Astrocyte (in vitro differentiated cells and primary cell): ENCODE data around the gene LSG1. TPM values are rescaled to one million over a fixed set of nuclear protein-coding genes. Genes with fewer than 3 reads are reported as not detected.

Experiments
- DNase-seq: peaks from one replicate; pipeline ENCODE4 v3.0.0-alpha.2; 2010; ENCODE audit warnings: low read depth
- FAIRE-seq: peaks from 2 replicates; lab custom pipeline; 2011; peaks lifted over from hg19 to GRCh38; lab: Jason Lieb, UNC
- H2AFZ ChIP-seq: 2 replicates; pipeline ENCODE4 v1.6.0; 2012; ENCODE audit warnings: low read depth, low read length, inconsistent platforms
- H3K27ac ChIP-seq: 2 replicates; pipeline ENCODE4 v1.5.1; 2011; ENCODE audit warnings: low read depth, low read length, inconsistent platforms
- H3K27me3 ChIP-seq: 2 replicates; pipeline ENCODE4 v1.6.0; 2011; ENCODE audit warnings: low read length, inconsistent platforms; ENCODE audit not compliant: insufficient read depth
- H3K36me3 ChIP-seq: 2 replicates; pipeline ENCODE4 v1.5.1; 2011; ENCODE audit warnings: low read length, inconsistent platforms; ENCODE audit not compliant: insufficient read depth
- H3K4me1 ChIP-seq: 2 replicates; pipeline ENCODE4 v1.5.1; 2011; ENCODE audit warnings: low read length, inconsistent platforms; ENCODE audit not compliant: insufficient read depth
- H3K4me2 ChIP-seq: 2 replicates; pipeline ENCODE4 v1.6.0; 2012; ENCODE audit warnings: low read length, inconsistent platforms
- H3K4me3 ChIP-seq: 2 replicates; pipeline ENCODE4 v1.5.1; 2011; ENCODE audit warnings: low read depth, mild to moderate bottlenecking, low read length, inconsistent platforms; ENCODE audit not compliant: insufficient read depth
- H3K79me2 ChIP-seq: 2 replicates; pipeline ENCODE4 v1.6.0; 2012; ENCODE audit warnings: mild to moderate bottlenecking, low read length, inconsistent platforms; ENCODE audit not compliant: insufficient read depth
- H3K9ac ChIP-seq: 2 replicates; pipeline ENCODE4 v1.6.0; 2012; ENCODE audit warnings: mild to moderate bottlenecking, low read length, inconsistent platforms
- H3K9me3 ChIP-seq: 2 replicates; pipeline ENCODE4 v1.5.1; 2012; ENCODE audit warnings: low read depth, mild to moderate bottlenecking, low read length, inconsistent platforms; ENCODE audit not compliant: insufficient read depth
- H4K20me1 ChIP-seq: 2 replicates; pipeline ENCODE4 v1.6.0; 2012; ENCODE audit warnings: low read length, inconsistent platforms; ENCODE audit not compliant: insufficient read depth
- H3K27ac Mint-ChIP-seq: one replicate; pipeline ENCODE4 v1.8.0; 2021; ENCODE audit warnings: mild to moderate bottlenecking, mixed read lengths; ENCODE audit not compliant: unreplicated experiment
- H3K27me3 Mint-ChIP-seq: one replicate; pipeline ENCODE4 v1.8.0; 2021; ENCODE audit warnings: low read depth, mixed read lengths; ENCODE audit not compliant: unreplicated experiment
- H3K36me3 Mint-ChIP-seq: one replicate; pipeline ENCODE4 v1.8.0; 2021; ENCODE audit warnings: low read depth, mixed read lengths; ENCODE audit not compliant: unreplicated experiment
- H3K4me1 Mint-ChIP-seq: one replicate; pipeline ENCODE4 v1.8.0; 2021; ENCODE audit warnings: low read depth, mixed read lengths; ENCODE audit not compliant: unreplicated experiment
- H3K4me3 Mint-ChIP-seq: one replicate; pipeline ENCODE4 v1.8.0; 2021; ENCODE audit warnings: mild to moderate bottlenecking, moderate library complexity, mixed read lengths; ENCODE audit not compliant: unreplicated experiment
- H3K9me3 Mint-ChIP-seq: one replicate; pipeline ENCODE4 v1.8.0; 2021; ENCODE audit warnings: mild to moderate bottlenecking, mixed read lengths; ENCODE audit not compliant: unreplicated experiment
- EZH2 ChIP-seq: IDR thresholded peaks from 2 replicates; pipeline ENCODE4 v1.6.1; 2012; ENCODE audit warnings: mild to moderate bottlenecking, low read length, inconsistent platforms; ENCODE audit not compliant: insufficient read depth
- total RNA-seq: library from RNA; stranded (reverse); gene quantifications from 2 replicates; pipeline ENCODE4 v1.2.1, GENCODE V29; 2021
- TF ChIP-seq, protein P1 (sequence below): IDR thresholded peaks from 2 replicates; pipeline ENCODE4 v1.5.1; 2011; ENCODE audit warnings: low read depth, mild to moderate bottlenecking, inconsistent platforms, low read length, moderate library complexity; ENCODE audit not compliant: insufficient read depth

LSG1 gene
- total RNA-seq, 1 donor from 2014 or later, result 38.4 TPM

GRCh38 chr3:194705227-194705626 lies 33.2 kb upstream of the LSG1 start:
- Mint-ChIP-seq H3K4me1 (peaks cover 5% of the 10 kb centered on the region), H3K27me3 (peaks cover 34% of the 10 kb centered on the region), H3K9me3 (no peaks in the 10 kb centered on the region), H3K36me3 (no peaks in the 10 kb centered on the region), H3K27ac (no peak overlapping the region), H3K4me3 (no peak overlapping the region)
- Histone ChIP-seq H3K4me2 (no peak overlapping the region), H2AFZ (no peak overlapping the region), H3K9me3 (no peaks in the 10 kb centered on the region), H3K4me3 (no peak overlapping the region), H3K27me3 (peaks cover 2% of the 10 kb centered on the region), H4K20me1 (no peaks in the 10 kb centered on the region), H3K36me3 (no peaks in the 10 kb centered on the region), H3K9ac (no peak overlapping the region), H3K27ac (no peak overlapping the region), H3K4me1 (no peaks in the 10 kb centered on the region), H3K79me2 (no peaks in the 10 kb centered on the region)
- no peak for FAIRE-seq
- no peak for TF ChIP-seq EZH2
- TF ChIP-seq, protein P1, sequence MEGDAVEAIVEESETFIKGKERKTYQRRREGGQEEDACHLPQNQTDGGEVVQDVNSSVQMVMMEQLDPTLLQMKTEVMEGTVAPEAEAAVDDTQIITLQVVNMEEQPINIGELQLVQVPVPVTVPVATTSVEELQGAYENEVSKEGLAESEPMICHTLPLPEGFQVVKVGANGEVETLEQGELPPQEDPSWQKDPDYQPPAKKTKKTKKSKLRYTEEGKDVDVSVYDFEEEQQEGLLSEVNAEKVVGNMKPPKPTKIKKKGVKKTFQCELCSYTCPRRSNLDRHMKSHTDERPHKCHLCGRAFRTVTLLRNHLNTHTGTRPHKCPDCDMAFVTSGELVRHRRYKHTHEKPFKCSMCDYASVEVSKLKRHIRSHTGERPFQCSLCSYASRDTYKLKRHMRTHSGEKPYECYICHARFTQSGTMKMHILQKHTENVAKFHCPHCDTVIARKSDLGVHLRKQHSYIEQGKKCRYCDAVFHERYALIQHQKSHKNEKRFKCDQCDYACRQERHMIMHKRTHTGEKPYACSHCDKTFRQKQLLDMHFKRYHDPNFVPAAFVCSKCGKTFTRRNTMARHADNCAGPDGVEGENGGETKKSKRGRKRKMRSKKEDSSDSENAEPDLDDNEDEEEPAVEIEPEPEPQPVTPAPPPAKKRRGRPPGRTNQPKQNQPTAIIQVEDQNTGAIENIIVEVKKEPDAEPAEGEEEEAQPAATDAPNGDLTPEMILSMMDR, result no peak
- DNase-seq, result no peak

DNA sequence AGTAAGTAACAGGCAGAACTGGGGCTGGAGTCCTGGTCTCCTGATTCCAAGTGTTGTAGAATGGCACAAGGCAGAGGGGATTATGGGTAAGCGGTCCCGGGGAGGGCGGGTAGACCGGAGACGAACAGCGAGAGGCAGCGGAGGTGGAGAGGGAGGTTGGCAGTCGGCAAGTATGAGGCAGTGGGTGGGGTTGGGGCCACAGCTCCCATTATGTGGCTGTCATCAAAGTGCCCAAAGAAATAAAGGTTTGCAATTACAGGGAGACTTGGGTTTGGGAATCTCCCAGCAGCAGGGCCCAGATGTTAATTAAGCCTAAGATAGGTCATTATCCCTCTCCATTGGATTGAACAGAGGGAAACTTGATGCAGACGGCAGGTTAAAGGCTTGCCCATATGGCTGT lies 30.6 kb upstream of the LSG1 start:
- H3K4me1 ChIP-seq, result no peaks in the 10 kb centered on the region
- H3K9ac ChIP-seq, result no peak overlapping the region
- no peak overlapping the region for H3K27ac Mint-ChIP-seq
- H3K9me3 ChIP-seq, result no peaks in the 10 kb centered on the region
- TF ChIP-seq, protein P1, result no peak
- TF ChIP-seq EZH2, result no peak
- H3K4me2 ChIP-seq, result no peak overlapping the region
- FAIRE-seq (no peak), DNase-seq (no peak)
- H3K79me2 ChIP-seq, result no peaks in the 10 kb centered on the region
- peaks cover 45% of the 10 kb centered on the region for H3K27me3 Mint-ChIP-seq
- peaks cover 3% of the 10 kb centered on the region for H3K36me3 Mint-ChIP-seq
- H3K4me1 Mint-ChIP-seq, result peaks cover 5% of the 10 kb centered on the region
- peaks cover 12% of the 10 kb centered on the region for H3K9me3 Mint-ChIP-seq
- peak overlapping the region; percentile 10 for H2AFZ ChIP-seq
- no peak overlapping the region for H3K4me3 ChIP-seq
- no peaks in the 10 kb centered on the region for H3K36me3 ChIP-seq
- H3K27ac ChIP-seq, result no peak overlapping the region
- H3K4me3 Mint-ChIP-seq, result no peak overlapping the region
- peaks cover 7% of the 10 kb centered on the region for H3K27me3 ChIP-seq
- H4K20me1 ChIP-seq, result no peaks in the 10 kb centered on the region

DNA sequence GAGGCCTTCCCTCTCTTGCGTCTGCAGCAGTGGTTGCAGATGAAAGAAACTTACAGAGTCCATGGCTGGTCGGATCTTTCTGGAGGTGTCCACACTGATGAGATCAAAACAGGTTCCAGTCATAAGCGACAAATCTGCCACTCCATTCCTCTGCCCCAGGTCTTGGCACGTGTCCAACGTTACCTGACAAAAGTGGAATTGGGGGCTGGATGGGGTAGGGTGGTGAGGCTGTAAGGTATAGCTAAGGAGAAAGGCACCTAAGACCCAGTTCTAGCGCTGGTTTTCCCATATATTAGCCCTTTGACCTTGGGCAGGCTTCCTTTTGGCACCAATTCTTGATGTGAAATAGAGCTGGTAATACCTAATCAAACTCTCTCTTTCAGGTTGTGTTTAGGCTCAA lies 24.7 kb upstream of the LSG1 start:
- no peaks in the 10 kb centered on the region for H3K4me1 Mint-ChIP-seq
- Histone ChIP-seq H4K20me1 (no peaks in the 10 kb centered on the region), H3K27ac (no peak overlapping the region), H3K4me3 (no peak overlapping the region), H3K4me1 (no peaks in the 10 kb centered on the region), H3K4me2 (no peak overlapping the region), H3K79me2 (no peaks in the 10 kb centered on the region), H3K27me3 (peaks cover 7% of the 10 kb centered on the region), H3K9ac (no peak overlapping the region), H2AFZ (no peak overlapping the region), H3K36me3 (no peaks in the 10 kb centered on the region), H3K9me3 (no peaks in the 10 kb centered on the region)
- no peak overlapping the region for H3K27ac Mint-ChIP-seq
- DNase-seq (no peak), FAIRE-seq (no peak)
- peaks cover 3% of the 10 kb centered on the region for H3K36me3 Mint-ChIP-seq
- H3K4me3 Mint-ChIP-seq, result no peak overlapping the region
- peaks cover 12% of the 10 kb centered on the region for H3K9me3 Mint-ChIP-seq
- peaks cover 52% of the 10 kb centered on the region for H3K27me3 Mint-ChIP-seq
- TF ChIP-seq, protein P1, result no peak
